Measurements from ENCODE around the gene PNP. TPM values are rescaled to one million over a fixed set of nuclear protein-coding genes. Genes with fewer than 3 reads are reported as not detected.
A peak's percentile ranks its signal among the peaks of the same experiment; 100 is the strongest.

PNP gene
- total and polyA plus RNA-seq, 2 of the 8 experiments (the other 6 are each of a cell fraction or from before 2014, with no cell fraction given): 108 to 130 TPM

DNA sequence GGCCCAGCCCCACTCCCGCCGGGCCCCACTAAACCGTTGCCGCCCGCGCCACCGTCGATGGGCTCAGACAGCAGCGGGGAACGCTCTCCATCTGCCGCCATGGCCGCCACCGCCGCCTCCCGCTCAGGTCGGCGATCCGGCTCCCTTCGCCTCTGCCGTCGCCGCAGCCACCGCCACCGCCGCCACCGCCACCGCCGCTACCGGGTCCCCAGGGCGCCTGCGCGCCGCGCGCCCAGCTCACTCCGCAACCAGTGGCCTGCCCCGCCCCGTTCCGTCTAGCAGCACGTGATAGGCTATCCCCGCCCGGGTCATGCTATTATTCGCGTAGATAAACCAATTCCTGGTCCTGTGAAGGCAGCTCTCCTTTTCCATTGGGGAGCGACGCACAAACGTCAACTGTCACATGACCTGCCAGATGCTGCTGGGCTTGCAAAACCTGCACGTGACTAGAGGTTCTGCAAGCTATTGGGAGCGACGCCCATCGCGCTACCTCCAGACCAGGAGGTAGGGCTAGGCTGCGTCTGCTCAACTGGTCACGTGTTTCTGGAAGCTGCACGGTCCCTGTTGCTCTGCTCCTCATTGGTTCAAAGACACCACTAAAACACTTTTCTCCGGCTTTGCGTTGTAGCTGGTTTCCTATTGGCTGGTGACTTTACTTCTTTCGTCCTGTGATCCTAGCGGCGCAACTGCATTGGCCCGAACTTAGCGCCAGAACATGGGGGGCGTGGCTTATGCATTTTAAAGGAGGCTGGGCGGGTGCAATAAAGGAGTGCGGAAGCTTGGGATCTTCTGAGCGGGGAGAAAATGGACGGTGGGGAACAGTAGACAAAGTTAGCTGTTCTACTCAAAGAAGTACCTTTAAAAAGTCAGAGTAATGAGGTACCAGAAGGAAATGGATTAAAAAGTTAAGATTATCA lies 7.7 kb upstream of the PNP start, which contains the start of gene PIP4P1 (continued):
- no peak for TF ChIP-seq RXRA (IDR thresholded peaks at IDR 0.05; ENCODE audit: insufficient read depth, low read depth, low read length)
- TF ChIP-seq EP300 (IDR thresholded peaks at IDR 0.05; ENCODE audit: borderline replicate concordance in 1 of 2, low read depth in 2 of 2, low read length in 2 of 2): no peak
- TF ChIP-seq, protein P1, sequence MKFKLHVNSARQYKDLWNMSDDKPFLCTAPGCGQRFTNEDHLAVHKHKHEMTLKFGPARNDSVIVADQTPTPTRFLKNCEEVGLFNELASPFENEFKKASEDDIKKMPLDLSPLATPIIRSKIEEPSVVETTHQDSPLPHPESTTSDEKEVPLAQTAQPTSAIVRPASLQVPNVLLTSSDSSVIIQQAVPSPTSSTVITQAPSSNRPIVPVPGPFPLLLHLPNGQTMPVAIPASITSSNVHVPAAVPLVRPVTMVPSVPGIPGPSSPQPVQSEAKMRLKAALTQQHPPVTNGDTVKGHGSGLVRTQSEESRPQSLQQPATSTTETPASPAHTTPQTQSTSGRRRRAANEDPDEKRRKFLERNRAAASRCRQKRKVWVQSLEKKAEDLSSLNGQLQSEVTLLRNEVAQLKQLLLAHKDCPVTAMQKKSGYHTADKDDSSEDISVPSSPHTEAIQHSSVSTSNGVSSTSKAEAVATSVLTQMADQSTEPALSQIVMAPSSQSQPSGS (IDR thresholded peaks at IDR 0.05; ENCODE audit: low read length): no peak
- TF ChIP-seq TBP (IDR thresholded peaks at IDR 0.05; ENCODE audit: low read depth, low read length): peak; percentile 92
- TF ChIP-seq CBX5 (IDR thresholded peaks at IDR 0.05; ENCODE audit: low read depth, low read length): no peak
- no peak for TF ChIP-seq RNF2 (IDR thresholded peaks at IDR 0.05; ENCODE audit: borderline replicate concordance, low read depth, low read length, missing control alignments, poor library complexity, severe bottlenecking)
- no peak for TF ChIP-seq TEAD4 (IDR thresholded peaks at IDR 0.05; ENCODE audit: low read depth, low read length)
- peak; percentile 69 for TF ChIP-seq TAF7 (optimal IDR thresholded peaks at IDR 0.05; ENCODE audit: borderline replicate concordance, low read depth, low read length)
- TF ChIP-seq POLR2A (IDR thresholded peaks at IDR 0.05; ENCODE audit: control extremely low read depth in 1 of 2, low read depth in 2 of 2, low read length in 2 of 2): peak; percentile 71 to 80
- TF ChIP-seq BCL11A (IDR thresholded peaks at IDR 0.05; ENCODE audit: low read depth in 2 of 2, low read length in 2 of 2): no peak
- no peak for TF ChIP-seq SP2 (IDR thresholded peaks at IDR 0.05; ENCODE audit: low read length)
- no peak for TF ChIP-seq RFX5 (IDR thresholded peaks at IDR 0.05; ENCODE audit: borderline replicate concordance, low read depth, low read length)
- peak; percentile 80 for TF ChIP-seq TAF1 (IDR thresholded peaks at IDR 0.05; ENCODE audit: low read depth, low read length)
- no peak for TF ChIP-seq YY1 (IDR thresholded peaks at IDR 0.05; ENCODE audit: low read depth, low read length)
- no peak for TF ChIP-seq GTF2F1 (IDR thresholded peaks at IDR 0.05; ENCODE audit: borderline replicate concordance, low read depth, low read length)
- TF ChIP-seq, protein P2, sequence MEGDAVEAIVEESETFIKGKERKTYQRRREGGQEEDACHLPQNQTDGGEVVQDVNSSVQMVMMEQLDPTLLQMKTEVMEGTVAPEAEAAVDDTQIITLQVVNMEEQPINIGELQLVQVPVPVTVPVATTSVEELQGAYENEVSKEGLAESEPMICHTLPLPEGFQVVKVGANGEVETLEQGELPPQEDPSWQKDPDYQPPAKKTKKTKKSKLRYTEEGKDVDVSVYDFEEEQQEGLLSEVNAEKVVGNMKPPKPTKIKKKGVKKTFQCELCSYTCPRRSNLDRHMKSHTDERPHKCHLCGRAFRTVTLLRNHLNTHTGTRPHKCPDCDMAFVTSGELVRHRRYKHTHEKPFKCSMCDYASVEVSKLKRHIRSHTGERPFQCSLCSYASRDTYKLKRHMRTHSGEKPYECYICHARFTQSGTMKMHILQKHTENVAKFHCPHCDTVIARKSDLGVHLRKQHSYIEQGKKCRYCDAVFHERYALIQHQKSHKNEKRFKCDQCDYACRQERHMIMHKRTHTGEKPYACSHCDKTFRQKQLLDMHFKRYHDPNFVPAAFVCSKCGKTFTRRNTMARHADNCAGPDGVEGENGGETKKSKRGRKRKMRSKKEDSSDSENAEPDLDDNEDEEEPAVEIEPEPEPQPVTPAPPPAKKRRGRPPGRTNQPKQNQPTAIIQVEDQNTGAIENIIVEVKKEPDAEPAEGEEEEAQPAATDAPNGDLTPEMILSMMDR (IDR thresholded peaks at IDR 0.05; ENCODE audit: control extremely low read depth in 1 of 3, insufficient read depth in 1 of 3, low read depth in 1 of 3, low read length in 3 of 3): no peak
- TF ChIP-seq KDM5A (IDR thresholded peaks at IDR 0.05; ENCODE audit: low read length): 0 out of 2 replicates have a peak, but pooled peaks have one; percentile 35
- peak; percentile 34; the same call in 1 of the 2 replicates for TF ChIP-seq SP4 (IDR thresholded peaks at IDR 0.05; ENCODE audit: low read length)
- TF ChIP-seq GABPA (IDR thresholded peaks at IDR 0.05; ENCODE audit: borderline replicate concordance, insufficient read depth, low read length): no peak
